BLaER1 (cell line): Measurements from ENCODE around the gene MBNL3.

Experiments
- H3K27ac ChIP-seq: shearing (Covaris generic); formaldehyde crosslinking; 2 replicates; pipeline ENCODE4 v1.8.1; 2022
- H3K27me3 ChIP-seq: shearing (Covaris generic); formaldehyde crosslinking; 2 replicates; pipeline ENCODE4 v1.8.1; 2022
- H3K36me3 ChIP-seq: shearing (Covaris generic); formaldehyde crosslinking; 2 replicates; pipeline ENCODE4 v1.8.1; 2022
- H3K4me1 ChIP-seq: shearing (Covaris generic); formaldehyde crosslinking; 2 replicates; pipeline ENCODE4 v1.8.1; 2022
- H3K4me2 ChIP-seq: shearing (Covaris generic); formaldehyde crosslinking; 2 replicates; pipeline ENCODE4 v1.8.1; 2022
- H3K4me3 ChIP-seq: shearing (Covaris generic); formaldehyde crosslinking; 2 replicates; pipeline ENCODE4 v1.8.1; 2022
- H3K9ac ChIP-seq: shearing (Covaris generic); formaldehyde crosslinking; 2 replicates; pipeline ENCODE4 v1.8.1; 2022
- H3K9me3 ChIP-seq: shearing (Covaris generic); formaldehyde crosslinking; 2 replicates; pipeline ENCODE4 v1.8.1; 2022
- H4K20me1 ChIP-seq: shearing (Covaris generic); formaldehyde crosslinking; 2 replicates; pipeline ENCODE4 v1.8.1; 2022
- Cebpa-rat ChIP-seq: shearing (Covaris generic); IDR thresholded peaks from 2 replicates; pipeline ENCODE4 v1.8.1; 2022

The MBNL3 gene

DNA sequence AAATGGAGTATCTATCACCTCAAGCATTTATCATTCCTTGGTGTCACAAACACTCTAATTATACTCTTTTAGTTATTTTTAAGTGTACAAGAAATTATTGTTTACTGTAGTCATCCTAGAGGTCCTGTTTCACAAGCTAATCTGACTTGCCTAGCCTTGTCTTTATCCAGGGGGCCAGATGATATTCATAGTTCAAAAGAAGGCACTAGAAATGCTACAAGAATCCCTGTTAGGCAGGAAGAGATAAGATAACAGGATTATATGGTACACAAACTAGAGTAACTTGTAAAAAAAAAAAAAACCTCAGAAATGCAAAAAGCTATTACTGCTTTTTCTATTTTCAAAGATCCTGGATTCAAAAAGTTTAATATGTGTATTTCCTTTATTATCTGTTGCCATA, 95.8 kb downstream of the MBNL3 start:
- Histone ChIP-seq H3K36me3 (peaks cover 33% of the 10 kb centered on the region; the same call in 1 of the 2 replicates), H3K4me2 (no peak overlapping the region), H3K9me3 (no peaks in the 10 kb centered on the region), H3K27ac (no peak overlapping the region), H3K9ac (no peak overlapping the region), H3K4me3 (no peak overlapping the region), H4K20me1 (peaks cover 42% of the 10 kb centered on the region; the same call in 1 of the 2 replicates), H3K4me1 (no peaks in the 10 kb centered on the region), H3K27me3 (peaks cover 77% of the 10 kb centered on the region)
- TF ChIP-seq Cebpa-rat: no peak

DNA sequence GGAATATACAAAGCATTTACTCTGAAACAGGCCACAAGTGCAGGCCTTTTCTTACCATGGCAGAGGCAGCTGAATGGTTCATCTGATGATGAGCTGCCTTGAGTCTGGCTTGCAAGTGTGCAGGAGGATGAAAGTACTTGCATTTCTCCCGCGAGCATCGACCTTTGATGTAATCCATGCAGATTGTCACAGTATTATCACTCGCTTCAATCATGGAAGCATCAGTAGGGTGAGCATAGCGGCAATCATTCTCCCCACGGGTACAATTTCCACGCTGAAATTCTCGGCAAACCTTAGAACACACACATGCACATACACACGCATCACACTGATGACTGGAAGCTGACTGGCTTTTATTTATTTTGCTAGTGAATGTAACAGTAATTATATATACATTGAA, 98.0 kb downstream of the MBNL3 start:
- Histone ChIP-seq H3K27ac (no peak overlapping the region), H3K36me3 (peaks cover 39% of the 10 kb centered on the region), H3K27me3 (peaks cover 87% of the 10 kb centered on the region), H3K9me3 (no peaks in the 10 kb centered on the region), H3K4me1 (no peaks in the 10 kb centered on the region), H4K20me1 (peaks cover 55% of the 10 kb centered on the region; the same call in 1 of the 2 replicates), H3K4me2 (no peak overlapping the region), H3K4me3 (no peak overlapping the region), H3K9ac (no peak overlapping the region)
- TF ChIP-seq Cebpa-rat: no peak

DNA sequence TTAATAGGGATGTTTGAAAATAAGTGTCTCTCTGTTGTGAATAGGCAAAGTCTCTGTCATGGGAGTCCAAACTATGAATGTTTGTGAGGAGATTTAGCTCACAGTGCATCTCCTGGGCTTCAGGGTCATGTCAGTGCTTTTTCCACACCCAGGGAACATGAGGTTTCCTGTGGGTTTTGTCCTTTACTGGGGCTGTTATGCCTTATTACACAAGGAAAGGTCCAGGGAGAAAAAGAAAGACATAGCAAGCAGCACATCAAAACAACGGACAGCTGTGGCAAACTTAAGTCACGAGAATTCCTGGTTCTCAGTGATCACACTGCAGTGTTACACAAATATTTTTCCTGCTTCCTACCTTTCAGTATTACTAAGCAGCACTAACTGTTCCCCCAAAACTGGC, 99.4 kb downstream of the MBNL3 start:
- Histone ChIP-seq H3K9ac (no peak overlapping the region), H3K4me3 (no peak overlapping the region), H3K36me3 (peaks cover 39% of the 10 kb centered on the region), H3K9me3 (no peaks in the 10 kb centered on the region), H4K20me1 (peaks cover 48% of the 10 kb centered on the region; the same call in 1 of the 2 replicates), H3K27me3 (peaks cover 83% of the 10 kb centered on the region), H3K4me2 (no peak overlapping the region), H3K4me1 (no peaks in the 10 kb centered on the region), H3K27ac (no peak overlapping the region)
- no peak for TF ChIP-seq Cebpa-rat

DNA sequence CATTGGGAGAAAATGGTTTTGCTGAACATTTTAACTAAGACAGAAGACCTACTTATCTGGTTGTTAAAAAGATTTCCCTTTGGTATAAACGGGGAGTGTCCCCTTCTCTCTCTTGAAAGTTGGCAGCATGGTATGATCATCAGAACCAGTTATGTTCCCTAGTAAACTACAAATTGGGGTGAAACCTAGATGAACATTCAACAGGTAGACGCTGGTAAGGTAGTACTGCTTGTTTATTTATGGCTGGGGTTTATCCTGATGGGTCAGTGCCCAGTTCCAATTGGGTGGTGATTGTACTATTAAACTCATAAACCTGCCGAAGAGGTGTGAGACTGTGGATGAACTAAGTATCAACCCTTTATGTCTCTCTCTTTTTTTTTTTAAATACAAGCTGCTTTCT, 100.5 kb downstream of the MBNL3 start:
- Histone ChIP-seq H3K27me3 (peaks cover 84% of the 10 kb centered on the region), H3K9ac (no peak overlapping the region), H3K36me3 (peaks cover 41% of the 10 kb centered on the region), H3K4me3 (no peak overlapping the region), H3K4me1 (no peaks in the 10 kb centered on the region), H3K27ac (no peak overlapping the region), H3K9me3 (no peaks in the 10 kb centered on the region), H3K4me2 (no peak overlapping the region), H4K20me1 (peaks cover 53% of the 10 kb centered on the region; the same call in 1 of the 2 replicates)
- TF ChIP-seq Cebpa-rat: no peak

DNA sequence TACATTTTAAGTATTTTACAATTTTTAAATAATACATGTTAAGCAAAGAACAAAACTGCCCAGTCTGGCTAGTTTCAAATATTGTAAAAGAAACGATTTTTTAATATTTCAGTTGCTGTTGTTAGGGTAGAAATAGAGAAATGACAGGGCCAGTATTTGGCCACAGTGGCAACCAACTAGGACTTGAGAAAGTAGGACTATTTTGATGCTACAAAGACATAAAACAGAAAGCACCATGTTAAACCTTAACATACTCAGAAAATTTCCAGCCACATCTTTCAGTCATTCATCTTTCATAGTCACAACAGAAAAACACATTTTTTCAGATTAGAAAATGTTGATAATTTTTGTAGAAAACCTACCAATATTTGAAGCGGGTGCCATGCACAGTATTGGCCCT, 104.5 kb downstream of the MBNL3 start:
- H4K20me1 ChIP-seq: peaks cover 38% of the 10 kb centered on the region; the same call in 1 of the 2 replicates
- H3K36me3 ChIP-seq: peaks cover 35% of the 10 kb centered on the region
- no peak overlapping the region for H3K27ac ChIP-seq
- H3K4me2 ChIP-seq: no peak overlapping the region
- no peak overlapping the region for H3K9ac ChIP-seq
- H3K4me3 ChIP-seq: no peak overlapping the region
- H3K9me3 ChIP-seq: no peaks in the 10 kb centered on the region
- H3K4me1 ChIP-seq: no peaks in the 10 kb centered on the region
- H3K27me3 ChIP-seq: peaks cover 88% of the 10 kb centered on the region
- no peak for TF ChIP-seq Cebpa-rat

DNA sequence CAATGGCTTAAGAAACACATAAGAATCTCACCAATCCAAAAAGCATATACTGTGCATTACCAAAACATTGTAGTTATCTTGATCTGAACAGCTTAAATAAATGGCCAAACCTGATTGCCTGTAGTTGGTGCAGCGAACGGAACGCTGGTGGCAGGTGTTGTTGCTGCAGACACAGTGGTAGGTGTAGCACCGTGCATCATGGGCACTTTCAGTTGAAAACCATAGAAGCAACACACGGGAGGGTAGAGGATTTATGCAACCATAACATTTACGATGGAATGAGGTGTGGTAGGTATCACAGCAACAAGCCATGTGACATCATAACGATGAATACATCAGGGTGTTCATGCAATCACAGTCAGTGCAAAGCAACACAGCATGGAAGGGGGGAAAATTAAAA, 106.8 kb downstream of the MBNL3 start:
- H3K27ac ChIP-seq: no peak overlapping the region
- no peak for TF ChIP-seq Cebpa-rat
- no peaks in the 10 kb centered on the region for H3K4me1 ChIP-seq
- peaks cover 26% of the 10 kb centered on the region for H3K36me3 ChIP-seq
- H3K9me3 ChIP-seq: no peaks in the 10 kb centered on the region
- H3K27me3 ChIP-seq: peaks cover 86% of the 10 kb centered on the region
- no peak overlapping the region for H3K4me3 ChIP-seq
- no peak overlapping the region for H3K4me2 ChIP-seq
- no peak overlapping the region for H3K9ac ChIP-seq
- H4K20me1 ChIP-seq: peaks cover 25% of the 10 kb centered on the region; the same call in 1 of the 2 replicates

DNA sequence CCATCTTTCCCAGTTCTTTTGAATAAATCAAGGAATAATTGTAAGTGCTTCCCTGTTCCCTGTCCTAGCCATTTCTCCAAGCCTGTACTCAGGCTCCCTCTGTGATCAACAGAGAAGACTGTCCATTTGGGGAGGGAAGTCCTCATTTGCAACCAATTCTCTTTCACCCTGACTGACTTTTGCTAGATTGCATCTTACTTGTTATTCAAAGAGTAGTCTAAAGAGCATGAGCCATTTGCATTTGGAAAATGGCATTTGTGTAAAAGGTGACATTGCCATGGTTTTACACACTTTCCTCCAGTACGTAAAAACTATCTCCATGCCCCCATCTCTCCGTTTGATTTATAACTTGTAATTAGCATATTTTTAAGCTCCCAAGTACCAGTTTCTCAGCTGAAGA, 110.6 kb downstream of the MBNL3 start:
- Histone ChIP-seq H3K27me3 (peaks cover 94% of the 10 kb centered on the region), H3K9me3 (no peaks in the 10 kb centered on the region)
- no peak for TF ChIP-seq Cebpa-rat

DNA sequence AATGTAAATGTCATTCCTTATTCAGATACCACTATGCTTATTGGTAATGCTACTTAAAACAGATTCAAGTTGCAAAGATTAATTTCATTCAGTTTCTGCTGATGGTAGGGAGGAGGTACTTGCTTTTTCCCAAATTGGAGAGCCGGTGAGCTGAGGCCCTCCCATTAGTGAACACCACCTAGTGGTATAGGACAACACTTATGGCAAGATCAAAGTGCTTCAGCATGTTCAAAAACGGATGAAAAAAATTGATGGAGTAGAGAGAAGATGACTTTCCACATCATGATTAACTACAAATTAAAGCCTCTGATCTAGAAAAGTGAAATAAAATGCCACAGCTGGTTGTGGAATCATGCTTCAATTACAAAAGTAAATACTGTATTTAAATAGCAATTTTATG, 112.9 kb downstream of the MBNL3 start:
- no peak overlapping the region for H3K27ac ChIP-seq
- H3K9me3 ChIP-seq: no peaks in the 10 kb centered on the region
- peaks cover 89% of the 10 kb centered on the region for H3K27me3 ChIP-seq
- no peaks in the 10 kb centered on the region; the same call in 1 of the 2 replicates for H3K36me3 ChIP-seq
- no peak overlapping the region for H3K4me3 ChIP-seq
- no peak overlapping the region for H3K4me2 ChIP-seq
- H4K20me1 ChIP-seq: peaks cover 10% of the 10 kb centered on the region; the same call in 1 of the 2 replicates
- no peak for TF ChIP-seq Cebpa-rat
- H3K4me1 ChIP-seq: no peaks in the 10 kb centered on the region
- H3K9ac ChIP-seq: no peak overlapping the region

More for the DNA sequence above, 110.6 kb downstream of the MBNL3 start:
- Histone ChIP-seq H3K4me3 (no peak overlapping the region), H3K36me3 (peaks cover 12% of the 10 kb centered on the region; the same call in 1 of the 2 replicates), H3K4me2 (no peak overlapping the region), H3K4me1 (no peaks in the 10 kb centered on the region), H4K20me1 (peaks cover 16% of the 10 kb centered on the region; the same call in 1 of the 2 replicates), H3K27ac (no peak overlapping the region), H3K9ac (no peak overlapping the region)

DNA sequence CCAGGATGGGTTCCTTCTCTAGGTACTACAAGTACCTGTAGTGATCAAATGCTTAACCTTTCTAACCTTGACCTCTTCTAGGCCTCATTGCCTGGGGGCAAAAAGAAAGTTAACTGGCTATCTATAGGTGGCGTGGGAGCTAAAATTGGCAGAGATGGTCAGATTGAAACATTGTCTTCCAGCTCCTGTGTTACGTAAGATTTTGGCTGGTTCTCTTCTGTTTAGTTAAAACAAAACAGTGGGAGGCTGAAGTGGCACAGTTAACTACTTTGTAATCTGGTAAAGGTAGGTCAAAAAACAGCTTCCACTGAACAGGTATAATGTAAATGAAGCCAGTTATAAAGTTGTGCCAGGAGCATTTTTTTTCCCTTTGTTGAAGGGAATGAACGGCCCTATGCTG, 115.2 kb downstream of the MBNL3 start:
- peaks cover 10% of the 10 kb centered on the region; the same call in 1 of the 2 replicates for H4K20me1 ChIP-seq
- H3K36me3 ChIP-seq: no peaks in the 10 kb centered on the region
- no peak overlapping the region for H3K9ac ChIP-seq
- H3K4me1 ChIP-seq: no peaks in the 10 kb centered on the region
- no peak overlapping the region for H3K4me2 ChIP-seq
- no peak overlapping the region for H3K4me3 ChIP-seq
- H3K27me3 ChIP-seq: peaks cover 89% of the 10 kb centered on the region
- no peaks in the 10 kb centered on the region for H3K9me3 ChIP-seq
- TF ChIP-seq Cebpa-rat: no peak
- H3K27ac ChIP-seq: no peak overlapping the region

DNA sequence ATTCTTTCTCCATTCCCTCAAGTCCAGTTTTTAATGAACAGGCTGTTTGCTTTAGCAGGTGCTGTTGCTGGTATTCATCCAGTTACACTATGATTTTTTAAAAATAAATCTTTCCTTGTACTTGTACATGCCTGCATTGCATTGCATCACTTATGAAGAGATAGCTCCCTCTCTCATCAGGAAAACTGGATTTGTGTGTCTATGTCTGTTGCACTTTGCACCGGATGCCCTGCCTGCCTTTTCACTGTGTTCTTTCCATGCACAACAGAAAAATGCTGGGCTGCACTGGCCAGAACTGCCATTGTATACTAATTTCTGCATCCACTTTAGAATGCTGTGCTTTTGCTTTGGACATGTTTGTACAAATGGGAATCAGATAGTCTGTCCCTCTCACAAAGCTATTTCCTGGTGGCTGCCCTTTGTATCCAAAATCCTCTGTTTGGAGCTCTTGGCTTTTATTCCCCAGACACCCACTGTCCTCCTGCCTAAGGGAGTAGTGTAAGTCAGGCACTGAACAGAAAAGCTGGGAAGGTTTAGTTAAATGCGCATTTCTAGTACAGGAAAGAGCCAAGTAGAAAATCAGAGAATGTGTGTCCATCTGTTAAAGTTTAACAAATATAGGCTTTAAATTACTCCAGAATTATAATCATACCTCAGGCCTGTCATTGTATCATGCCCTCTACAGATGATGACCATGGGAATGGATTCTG, 119.1 kb downstream of the MBNL3 start:
- Histone ChIP-seq H3K36me3 (no peaks in the 10 kb centered on the region), H3K27me3 (peaks cover 87% of the 10 kb centered on the region), H4K20me1 (peaks cover 10% of the 10 kb centered on the region; the same call in 1 of the 2 replicates), H3K9me3 (no peaks in the 10 kb centered on the region), H3K4me1 (no peaks in the 10 kb centered on the region), H3K27ac (no peak overlapping the region), H3K4me2 (no peak overlapping the region), H3K9ac (no peak overlapping the region), H3K4me3 (no peak overlapping the region)
- no peak for TF ChIP-seq Cebpa-rat
